ENCODE results near the gene SPACA9. TPM values are rescaled to one million over a fixed set of nuclear protein-coding genes. Genes with fewer than 3 reads are reported as not detected.

Gene SPACA9
- total RNA-seq (2014; rRNA removed; shearing (Covaris generic)): 0.67 and 0.80 TPM in 2 replicates

- DNase-seq: peak; percentile 93
- H3K27me3 ChIP-seq (ENCODE audit: control insufficient read depth, insufficient read depth, low read length): peaks cover 26% of the 10 kb centered on the region
- H3K4me3 ChIP-seq (ENCODE audit: insufficient read depth, low read depth, low read length): peak within 1 kb of the TSS; percentile 86
- no peaks in the 10 kb centered on the region for H3K36me3 ChIP-seq (replicated peaks; ENCODE audit: control insufficient read depth, insufficient read depth, low read length)
Measured at GRCh38 chr9:132878695-132879456, at the start of gene SPACA9. Gene SPACA9 (plus strand): TSS chr9:132878898. CDS start chr9:132883948, 5,050 bp downstream.

- Histone ChIP-seq H3K27me3 (ENCODE audit: control insufficient read depth, insufficient read depth, low read length) (no peaks in the 10 kb centered on the region), H3K36me3 (replicated peaks; ENCODE audit: control insufficient read depth, insufficient read depth, low read length) (no peaks in the 10 kb centered on the region)
- DNase-seq: no peak
Measured at GRCh38 chr9:132832171-132832881, 46.4 kb upstream of the SPACA9 start.

GRCh38 chr9:132833550-132834121 lies 45.1 kb upstream of the SPACA9 start:
- no peaks in the 10 kb centered on the region for H3K27me3 ChIP-seq (ENCODE audit: control insufficient read depth, insufficient read depth, low read length)
- no peaks in the 10 kb centered on the region for H3K36me3 ChIP-seq (replicated peaks; ENCODE audit: control insufficient read depth, insufficient read depth, low read length)
- no peak overlapping the region for H3K4me3 ChIP-seq (ENCODE audit: insufficient read depth, low read depth, low read length)
- DNase-seq: no peak

More at GRCh38 chr9:132832171-132832881, 46.4 kb upstream of the SPACA9 start:
- H3K4me3 ChIP-seq (ENCODE audit: insufficient read depth, low read depth, low read length): no peak overlapping the region

DNA sequence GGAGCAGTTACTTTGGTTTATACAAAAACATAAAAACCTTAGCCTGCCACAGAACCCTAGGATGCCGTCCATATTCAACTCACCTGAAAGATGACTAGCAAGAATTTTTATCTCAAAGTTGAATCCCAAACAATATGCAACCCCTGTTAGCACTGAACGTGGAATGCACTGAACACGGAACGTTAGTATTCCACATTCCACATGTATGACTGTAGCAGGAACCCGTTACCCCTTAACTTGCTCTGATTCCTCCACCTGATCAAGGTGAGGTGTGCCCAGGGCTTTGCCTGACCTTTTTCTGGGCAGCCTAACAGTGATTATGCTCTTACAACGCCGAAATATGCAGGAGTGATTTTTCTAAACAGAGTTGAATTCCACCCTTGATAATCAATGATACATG lies 44.4 kb upstream of the SPACA9 start:
- no peaks in the 10 kb centered on the region for H3K36me3 ChIP-seq (replicated peaks; ENCODE audit: control insufficient read depth, insufficient read depth, low read length)
- no peak for DNase-seq
- H3K27me3 ChIP-seq (ENCODE audit: control insufficient read depth, insufficient read depth, low read length): no peaks in the 10 kb centered on the region
- no peak overlapping the region for H3K4me3 ChIP-seq (ENCODE audit: insufficient read depth, low read depth, low read length)

- Histone ChIP-seq H3K27me3 (ENCODE audit: control insufficient read depth, insufficient read depth, low read length) (no peaks in the 10 kb centered on the region), H3K36me3 (replicated peaks; ENCODE audit: control insufficient read depth, insufficient read depth, low read length) (no peaks in the 10 kb centered on the region), H3K4me3 (ENCODE audit: insufficient read depth, low read depth, low read length) (no peak overlapping the region)
- no peak for DNase-seq
Measured at GRCh38 chr9:132837501-132838286, 41.0 kb upstream of the SPACA9 start.

- Histone ChIP-seq H3K27me3 (ENCODE audit: control insufficient read depth, insufficient read depth, low read length) (no peaks in the 10 kb centered on the region), H3K36me3 (replicated peaks; ENCODE audit: control insufficient read depth, insufficient read depth, low read length) (no peaks in the 10 kb centered on the region), H3K4me3 (ENCODE audit: insufficient read depth, low read depth, low read length) (no peak overlapping the region)
- no peak for DNase-seq
Measured at GRCh38 chr9:132838291-132838690, 40.4 kb upstream of the SPACA9 start.

DNA sequence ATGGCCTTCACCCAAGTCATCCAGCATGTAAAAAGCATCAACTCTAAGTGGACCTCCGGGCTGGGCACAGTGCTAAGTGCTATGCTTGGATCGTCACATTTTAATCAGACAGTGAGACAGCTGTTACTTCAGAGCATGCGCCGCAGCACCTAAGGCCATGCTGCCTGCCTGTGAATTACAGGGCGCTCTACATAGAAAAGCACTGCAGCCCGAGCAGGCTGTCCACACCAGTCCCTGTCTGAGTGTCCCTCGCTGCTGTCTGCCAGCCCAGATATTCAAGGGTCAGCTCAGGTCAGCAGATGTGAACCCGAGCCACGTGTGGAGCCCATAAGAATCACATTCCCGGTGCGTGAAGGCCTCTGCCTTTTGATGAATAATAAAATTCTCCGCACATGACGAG lies 37.7 kb upstream of the SPACA9 start:
- no peaks in the 10 kb centered on the region for H3K27me3 ChIP-seq (ENCODE audit: control insufficient read depth, insufficient read depth, low read length)
- H3K36me3 ChIP-seq (replicated peaks; ENCODE audit: control insufficient read depth, insufficient read depth, low read length): no peaks in the 10 kb centered on the region
- DNase-seq: no peak
- H3K4me3 ChIP-seq (ENCODE audit: insufficient read depth, low read depth, low read length): no peak overlapping the region

- Histone ChIP-seq H3K27me3 (ENCODE audit: control insufficient read depth, insufficient read depth, low read length) (no peaks in the 10 kb centered on the region), H3K36me3 (replicated peaks; ENCODE audit: control insufficient read depth, insufficient read depth, low read length) (no peaks in the 10 kb centered on the region)
- DNase-seq: no peak
Measured at GRCh38 chr9:132842124-132843044, 36.3 kb upstream of the SPACA9 start.

GRCh38 chr9:132846109-132846917 lies 32.4 kb upstream of the SPACA9 start:
- Histone ChIP-seq H3K4me3 (ENCODE audit: insufficient read depth, low read depth, low read length) (no peak overlapping the region), H3K27me3 (ENCODE audit: control insufficient read depth, insufficient read depth, low read length) (no peaks in the 10 kb centered on the region), H3K36me3 (replicated peaks; ENCODE audit: control insufficient read depth, insufficient read depth, low read length) (no peaks in the 10 kb centered on the region)
- no peak for DNase-seq

More at GRCh38 chr9:132842124-132843044, 36.3 kb upstream of the SPACA9 start:
- no peak overlapping the region for H3K4me3 ChIP-seq (ENCODE audit: insufficient read depth, low read depth, low read length)

GRCh38 chr9:132846918-132847515 lies 31.7 kb upstream of the SPACA9 start:
- Histone ChIP-seq H3K27me3 (ENCODE audit: control insufficient read depth, insufficient read depth, low read length) (no peaks in the 10 kb centered on the region), H3K36me3 (replicated peaks; ENCODE audit: control insufficient read depth, insufficient read depth, low read length) (no peaks in the 10 kb centered on the region), H3K4me3 (ENCODE audit: insufficient read depth, low read depth, low read length) (no peak overlapping the region)
- DNase-seq: no peak

GRCh38 chr9:132849185-132849706 lies 29.5 kb upstream of the SPACA9 start:
- DNase-seq: no peak
- no peaks in the 10 kb centered on the region for H3K36me3 ChIP-seq (replicated peaks; ENCODE audit: control insufficient read depth, insufficient read depth, low read length)
- no peaks in the 10 kb centered on the region for H3K27me3 ChIP-seq (ENCODE audit: control insufficient read depth, insufficient read depth, low read length)
- H3K4me3 ChIP-seq (ENCODE audit: insufficient read depth, low read depth, low read length): no peak overlapping the region

- Histone ChIP-seq H3K36me3 (replicated peaks; ENCODE audit: control insufficient read depth, insufficient read depth, low read length) (no peaks in the 10 kb centered on the region), H3K4me3 (ENCODE audit: insufficient read depth, low read depth, low read length) (no peak overlapping the region), H3K27me3 (ENCODE audit: control insufficient read depth, insufficient read depth, low read length) (no peaks in the 10 kb centered on the region)
- no peak for DNase-seq
Measured at GRCh38 chr9:132853482-132853881, 25.2 kb upstream of the SPACA9 start.

Measured in H7 (cell line).